NCI-H345 treated with DMSO at 0.1 percent for 48 hours (cell line): Measurements from ENCODE around the gene FBXO9.
A peak's percentile ranks its signal among the peaks of the same experiment; 100 is the strongest.

ENCODE experiments used
- DNase-seq: peaks from one replicate; lab custom pipeline; 2025; ENCODE audit not compliant: unreplicated experiment; lab: John Stamatoyannopoulos, UW

Gene FBXO9

GRCh38 chr6:53065266-53066076 is at the start of gene FBXO9:
Gene FBXO9 (plus strand): TSS chr6:53065404. CDS start chr6:53065790, 386 bp downstream.
- DNase-seq, result peak; percentile 58

GRCh38 chr6:53015486-53015885 is 49.7 kb upstream of the FBXO9 start:
- no peak for DNase-seq

GRCh38 chr6:53018446-53018845 is 46.8 kb upstream of the FBXO9 start:
- DNase-seq, result no peak

DNA sequence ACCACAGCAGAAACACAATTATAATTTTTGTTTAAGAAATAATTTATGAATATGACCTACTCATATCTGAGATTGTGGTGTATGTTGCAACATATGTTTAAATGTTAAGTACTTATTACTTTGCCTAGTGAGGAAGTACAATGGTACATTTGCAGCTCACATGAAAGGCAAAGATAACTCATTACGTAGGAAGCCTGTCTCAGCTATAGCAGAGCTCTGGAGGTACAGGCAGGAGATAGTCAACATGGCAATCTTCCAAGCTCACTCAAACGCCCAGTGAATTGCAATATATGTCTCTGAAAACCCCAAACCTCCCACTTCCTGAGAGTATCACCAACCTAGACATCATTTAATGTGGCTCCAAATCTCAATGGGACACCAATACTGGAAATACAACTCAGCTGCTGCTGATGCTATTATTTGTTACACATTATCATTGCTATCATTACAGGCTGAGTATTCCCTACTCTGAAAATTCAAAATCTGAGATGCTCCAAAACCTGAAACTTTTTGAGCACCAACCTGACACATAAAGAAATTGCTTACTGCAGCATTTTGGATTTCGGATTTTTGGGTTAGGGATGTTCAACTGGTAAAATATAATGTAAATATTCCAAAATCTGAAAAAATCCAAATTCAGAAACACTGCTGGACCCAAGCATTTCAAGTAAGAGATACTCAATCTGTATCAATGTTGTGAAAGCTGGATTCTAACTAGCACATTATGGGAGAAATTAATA is 45.0 kb upstream of the FBXO9 start:
- DNase-seq, result no peak

- DNase-seq, result no peak
Measured at GRCh38 chr6:53023323-53023722, 41.9 kb upstream of the FBXO9 start.

DNA sequence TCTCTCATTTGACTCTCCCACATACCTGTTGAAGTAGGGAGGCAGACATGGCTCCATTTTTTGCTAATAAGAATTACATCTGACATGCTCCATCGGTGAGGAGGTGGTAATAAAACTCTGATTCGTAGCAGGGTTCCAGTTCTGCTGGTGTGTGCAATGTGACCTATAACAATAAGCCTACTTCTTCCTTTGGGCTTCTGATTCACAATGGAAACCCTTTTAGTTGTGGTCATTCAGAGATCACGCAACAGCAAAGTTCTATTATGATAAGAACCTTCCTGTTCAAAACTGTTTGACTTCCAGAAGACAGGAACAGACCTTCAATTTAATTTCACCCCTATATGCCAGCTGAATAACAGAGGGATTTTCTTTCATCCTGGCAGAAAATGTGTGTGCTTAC is 38.7 kb upstream of the FBXO9 start:
- no peak for DNase-seq

DNA sequence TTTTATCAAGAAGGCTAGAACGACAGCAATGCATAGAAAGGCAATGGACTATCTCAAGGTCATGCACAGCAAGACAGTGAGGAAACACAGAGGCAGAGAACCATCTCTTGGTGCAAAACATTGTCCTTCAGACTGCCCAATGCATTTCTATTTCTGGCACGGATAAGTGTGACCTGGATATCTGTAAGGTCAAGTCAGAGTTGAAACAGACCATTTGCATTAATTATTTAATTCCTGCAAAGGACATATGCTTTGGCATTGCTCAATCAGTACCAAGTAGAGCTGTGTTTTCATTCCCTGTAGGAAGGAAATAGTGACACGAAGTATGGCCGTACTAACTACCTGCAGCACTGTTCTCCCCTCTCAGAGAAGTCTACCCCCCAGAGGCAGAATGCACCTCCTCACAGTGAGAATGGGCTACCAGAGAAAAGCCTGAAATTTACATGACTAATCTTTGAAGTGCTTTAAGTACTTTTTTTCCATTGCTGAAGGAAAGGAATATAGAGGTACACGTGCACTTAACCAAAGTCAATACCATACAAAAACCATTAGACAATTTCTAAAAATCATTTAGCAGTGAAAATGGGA is 38.0 kb upstream of the FBXO9 start:
- DNase-seq, result no peak

DNA sequence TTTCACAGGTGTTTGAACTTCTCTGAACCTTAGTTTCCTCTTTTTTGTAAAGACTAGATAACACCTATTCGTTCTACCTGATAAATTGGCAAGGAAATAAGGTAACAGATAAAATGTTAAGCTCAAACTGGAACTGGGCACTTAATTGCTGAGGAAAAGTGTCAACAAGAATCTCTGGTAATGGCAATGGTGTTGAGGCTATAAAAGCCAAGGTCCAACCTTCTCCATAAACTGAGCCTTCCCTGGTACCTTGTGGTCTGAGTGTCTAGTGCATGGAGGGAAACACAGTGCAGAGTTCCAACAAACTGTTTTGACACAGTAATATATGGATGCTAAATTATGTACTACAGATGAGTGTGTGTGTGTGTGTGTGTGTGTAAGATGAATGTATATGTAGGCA is 36.7 kb upstream of the FBXO9 start:
- no peak for DNase-seq

- DNase-seq, result no peak
Measured at GRCh38 chr6:53029257-53029656, 35.9 kb upstream of the FBXO9 start.

DNA sequence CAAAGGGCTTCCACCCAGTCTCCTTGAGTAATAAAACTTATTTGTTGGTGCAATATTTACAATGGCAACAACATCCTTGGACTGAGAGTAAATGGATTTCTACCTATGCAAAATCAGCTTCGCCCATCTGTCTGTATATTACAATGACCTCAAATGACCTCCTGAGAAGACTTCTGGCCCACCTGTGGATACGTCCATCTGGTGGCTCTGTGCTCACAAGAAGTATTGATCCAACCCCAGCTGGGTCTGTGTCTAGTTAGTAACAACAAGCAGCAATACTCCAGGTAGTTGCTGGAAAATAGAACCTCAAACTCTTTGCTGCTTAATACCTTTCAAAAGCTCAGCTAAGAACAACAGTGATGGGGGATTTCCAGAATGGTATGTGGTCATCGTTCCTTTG is 35.4 kb upstream of the FBXO9 start:
- DNase-seq, result no peak

GRCh38 chr6:53031281-53031680 is 33.9 kb upstream of the FBXO9 start:
- no peak for DNase-seq

DNA sequence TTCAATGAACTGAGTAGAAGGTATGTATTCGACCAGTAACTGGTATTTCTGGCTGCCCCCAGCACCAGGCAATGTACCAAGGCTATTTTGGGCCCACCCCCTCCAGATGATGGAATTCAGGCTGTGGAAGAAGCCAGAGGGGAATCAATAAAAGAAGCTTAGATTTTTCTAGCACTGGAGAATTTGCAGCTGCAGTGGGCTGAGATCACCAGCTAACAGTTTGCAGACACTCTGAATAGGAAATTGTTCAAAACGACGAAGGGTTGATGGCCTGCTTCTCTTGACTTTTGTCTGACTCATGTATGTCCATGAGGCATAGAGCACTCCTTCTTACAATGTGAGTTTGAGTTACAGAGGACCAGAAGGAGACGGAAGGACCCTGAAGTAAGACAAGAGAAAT is 32.4 kb upstream of the FBXO9 start:
- no peak for DNase-seq

- no peak for DNase-seq
Measured at GRCh38 chr6:53033764-53034163, 31.4 kb upstream of the FBXO9 start.

DNA sequence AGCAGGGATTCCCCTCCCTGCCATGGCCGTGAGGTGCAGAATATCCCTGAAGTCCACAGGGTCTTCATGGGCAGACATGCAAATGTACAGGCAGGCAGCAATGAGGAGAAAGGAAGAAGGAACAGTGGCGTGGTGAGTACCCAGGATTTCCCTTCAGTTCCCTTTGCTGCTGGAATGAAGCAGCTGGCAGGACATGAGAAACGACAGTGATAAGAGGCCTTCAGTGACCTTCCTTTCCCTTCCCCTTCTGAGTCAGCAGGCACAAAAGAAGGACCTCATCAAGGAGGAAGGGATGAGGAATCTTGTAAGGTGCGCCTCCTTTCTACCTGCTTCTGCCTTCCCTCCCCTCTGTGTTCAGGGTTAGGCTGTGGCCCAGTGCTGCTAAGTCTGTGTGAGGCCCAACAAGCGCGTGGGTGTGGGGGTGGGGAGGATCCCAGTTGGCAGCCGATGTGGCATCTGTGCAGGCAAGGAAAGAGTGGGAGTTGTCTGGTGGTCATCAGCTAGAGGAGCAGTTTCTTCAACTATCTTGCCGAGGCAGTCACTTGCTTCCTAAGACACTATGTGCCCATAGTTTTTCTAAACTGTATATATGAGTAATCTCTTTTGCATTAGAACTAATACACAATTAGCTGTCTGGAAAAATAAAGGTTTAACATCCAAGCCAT is 29.5 kb upstream of the FBXO9 start:
- DNase-seq, result no peak

GRCh38 chr6:53038141-53038540 is 27.1 kb upstream of the FBXO9 start:
- no peak for DNase-seq

DNA sequence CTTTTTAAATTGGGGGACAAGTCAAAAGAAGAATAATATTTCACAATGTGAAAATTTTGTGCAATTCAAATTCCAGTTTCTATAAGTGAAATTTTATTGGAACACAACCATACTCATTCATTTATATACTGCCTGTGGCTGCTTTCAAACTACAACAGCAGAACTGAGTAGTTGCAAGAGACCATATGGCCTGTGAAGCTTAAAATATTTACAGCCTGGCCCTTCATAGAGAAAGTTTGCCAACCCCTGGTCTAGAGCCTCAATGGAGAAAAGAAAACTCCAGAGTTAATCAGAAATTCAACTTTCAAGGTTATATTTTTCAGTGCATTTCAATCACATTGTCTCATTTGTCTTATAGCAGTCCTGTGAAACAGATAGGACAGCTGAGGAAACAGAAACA is 26.6 kb upstream of the FBXO9 start:
- DNase-seq, result no peak

DNA sequence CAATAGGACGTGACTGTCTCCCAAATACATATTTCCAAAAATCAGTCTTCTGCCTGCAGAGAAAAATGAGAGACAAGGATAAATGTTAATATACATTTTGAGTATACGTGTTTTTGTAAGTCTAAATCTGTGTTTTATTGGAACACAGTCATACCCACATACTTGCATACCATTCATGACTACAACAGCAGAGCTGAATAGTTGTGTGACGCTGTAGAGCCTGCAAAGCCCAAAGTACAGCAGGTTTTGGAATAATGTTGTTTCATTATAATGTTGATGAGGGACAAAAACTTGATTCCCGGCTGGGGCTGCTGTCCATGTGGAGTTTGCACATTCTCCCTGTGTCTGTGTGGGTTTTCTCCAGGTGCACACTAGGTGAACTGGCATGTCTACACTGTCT is 23.8 kb upstream of the FBXO9 start:
- DNase-seq, result no peak

DNA sequence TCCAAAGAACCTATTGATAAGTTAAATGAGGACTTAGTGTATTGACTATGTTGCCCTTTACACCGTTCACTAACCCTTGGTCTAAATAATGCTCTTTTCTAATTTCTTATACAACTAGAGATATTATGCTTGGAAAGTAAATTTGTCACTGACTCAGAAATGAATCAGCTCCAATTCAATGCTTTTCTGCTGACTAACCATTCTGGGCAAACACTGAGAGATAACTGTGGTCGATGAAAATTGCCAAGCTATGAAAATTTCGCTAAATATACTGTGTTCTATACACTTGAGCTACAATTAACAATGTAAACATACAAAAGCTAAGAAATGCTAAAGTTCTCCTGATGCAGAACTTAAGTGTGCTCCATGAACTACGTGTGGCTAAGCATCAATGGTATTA is 23.1 kb upstream of the FBXO9 start:
- DNase-seq, result no peak

- no peak for DNase-seq
Measured at GRCh38 chr6:53043581-53043980, 21.6 kb upstream of the FBXO9 start.

DNA sequence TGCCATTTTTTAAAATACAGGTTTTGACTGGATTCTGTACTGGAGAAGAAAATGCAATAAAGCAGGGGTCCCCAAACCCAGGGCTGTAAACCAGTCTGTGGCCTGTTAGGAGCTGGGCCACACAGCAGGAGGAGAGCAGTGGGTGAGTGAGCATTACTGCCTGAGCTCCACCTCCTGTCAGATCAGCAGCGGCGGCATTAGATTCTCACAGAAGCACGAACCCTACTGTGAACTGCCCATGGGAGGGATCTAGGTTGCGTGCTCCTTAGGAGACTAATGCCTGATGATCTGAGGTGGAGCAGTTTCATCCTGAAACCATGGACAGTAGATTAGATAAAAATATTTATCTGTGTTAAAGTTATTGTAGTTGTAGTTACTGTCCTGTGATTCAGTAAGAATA is 21.1 kb upstream of the FBXO9 start:
- DNase-seq, result no peak

DNA sequence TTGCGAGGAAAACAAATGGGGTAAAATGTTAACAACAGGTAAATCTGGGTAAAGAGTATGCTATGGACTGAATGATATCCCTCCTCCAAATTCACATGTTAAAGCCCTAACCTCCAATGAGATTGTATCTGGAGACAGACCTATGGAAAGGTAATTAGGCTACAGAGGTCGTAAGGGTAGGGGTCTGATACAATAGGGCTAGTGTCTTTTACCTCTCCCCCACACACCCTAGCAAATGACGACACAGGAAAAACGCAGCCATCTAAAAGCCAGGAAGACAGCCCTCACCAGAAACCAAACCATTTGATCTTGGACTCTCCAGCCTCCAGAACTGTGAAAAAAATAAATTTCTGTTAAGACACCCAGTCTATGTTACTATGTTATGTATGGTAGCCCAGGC is 20.6 kb upstream of the FBXO9 start:
- DNase-seq, result no peak
